ENCODE measurements around the gene TMEM161A. TPM values are rescaled to one million over a fixed set of nuclear protein-coding genes. Genes with fewer than 3 reads are reported as not detected.
"Not testable (repeated sequence)": the region's sequence is repeated elsewhere in the genome, so short reads cannot be mapped to it uniquely, and the experiment has no call there.

TMEM161A gene
- total RNA-seq, 1 donor from 2014 or later = 31.7 TPM

DNA sequence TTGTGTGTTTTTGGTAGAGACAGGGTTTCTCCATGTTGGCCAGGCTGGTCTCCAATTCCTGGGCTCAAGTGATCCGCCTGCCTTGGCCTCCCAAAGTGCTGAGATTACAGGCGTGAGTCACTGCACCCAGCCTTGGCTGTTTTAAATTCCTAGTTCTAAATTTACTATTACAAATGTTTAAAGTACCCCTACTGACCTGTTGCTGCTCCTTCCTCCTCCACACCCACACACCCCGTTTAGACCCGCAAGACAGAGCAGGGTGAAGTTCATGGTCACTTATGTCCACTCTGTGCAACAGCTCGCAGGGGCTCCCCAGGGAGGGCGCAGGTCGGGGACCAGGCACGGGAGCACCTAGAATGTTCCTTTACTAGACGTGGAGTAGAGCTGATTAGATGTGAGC, 28.7 kb downstream of the TMEM161A start:
- H3K27ac ChIP-seq = peak overlapping the region; percentile 57
- intact Hi-C loops (cut with DNase I) = no loop called here
- no peak for DNase-seq (ENCODE audit: extremely low spot score in 2 of 2)
- no peaks in the 10 kb centered on the region for H3K27me3 ChIP-seq
- H3K9me3 ChIP-seq = no peaks in the 10 kb centered on the region
- H3K4me3 ChIP-seq = no peak overlapping the region
- TF ChIP-seq, protein P1, sequence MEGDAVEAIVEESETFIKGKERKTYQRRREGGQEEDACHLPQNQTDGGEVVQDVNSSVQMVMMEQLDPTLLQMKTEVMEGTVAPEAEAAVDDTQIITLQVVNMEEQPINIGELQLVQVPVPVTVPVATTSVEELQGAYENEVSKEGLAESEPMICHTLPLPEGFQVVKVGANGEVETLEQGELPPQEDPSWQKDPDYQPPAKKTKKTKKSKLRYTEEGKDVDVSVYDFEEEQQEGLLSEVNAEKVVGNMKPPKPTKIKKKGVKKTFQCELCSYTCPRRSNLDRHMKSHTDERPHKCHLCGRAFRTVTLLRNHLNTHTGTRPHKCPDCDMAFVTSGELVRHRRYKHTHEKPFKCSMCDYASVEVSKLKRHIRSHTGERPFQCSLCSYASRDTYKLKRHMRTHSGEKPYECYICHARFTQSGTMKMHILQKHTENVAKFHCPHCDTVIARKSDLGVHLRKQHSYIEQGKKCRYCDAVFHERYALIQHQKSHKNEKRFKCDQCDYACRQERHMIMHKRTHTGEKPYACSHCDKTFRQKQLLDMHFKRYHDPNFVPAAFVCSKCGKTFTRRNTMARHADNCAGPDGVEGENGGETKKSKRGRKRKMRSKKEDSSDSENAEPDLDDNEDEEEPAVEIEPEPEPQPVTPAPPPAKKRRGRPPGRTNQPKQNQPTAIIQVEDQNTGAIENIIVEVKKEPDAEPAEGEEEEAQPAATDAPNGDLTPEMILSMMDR (IDR thresholded peaks at IDR 0.05) = no peak
- TF ChIP-seq POLR2AphosphoS5 (IDR thresholded peaks at IDR 0.05; ENCODE audit: insufficient read depth in 1 of 2, low read depth in 1 of 2) = no peak
- no peak for TF ChIP-seq POLR2A (IDR thresholded peaks at IDR 0.05)
- H3K4me1 ChIP-seq = peaks cover 57% of the 10 kb centered on the region
- H3K36me3 ChIP-seq = no peaks in the 10 kb centered on the region

DNA sequence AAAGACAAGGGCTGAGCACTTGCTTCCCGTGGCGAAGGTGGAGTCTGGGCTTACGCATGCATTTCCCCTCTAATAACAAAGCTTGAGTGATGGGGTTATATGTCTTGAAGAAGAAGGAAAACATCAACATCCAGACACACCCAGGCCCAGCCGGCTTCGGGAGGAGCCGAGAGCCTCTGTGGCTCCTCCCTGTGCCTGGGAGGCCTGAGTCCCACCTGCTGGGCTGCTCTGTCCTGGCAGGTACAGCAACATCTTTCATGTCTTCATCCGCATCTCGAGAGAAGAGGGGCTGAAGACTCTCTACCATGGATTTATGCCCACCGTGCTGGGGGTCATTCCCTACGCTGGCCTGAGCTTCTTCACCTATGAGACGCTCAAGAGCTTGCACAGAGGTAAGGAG, 30.6 kb downstream of the TMEM161A start:
- Histone ChIP-seq H3K4me1 (peaks cover 57% of the 10 kb centered on the region), H3K27ac (peak overlapping the region; percentile 83)
- intact Hi-C loops (cut with DNase I) = no loop called here

DNA sequence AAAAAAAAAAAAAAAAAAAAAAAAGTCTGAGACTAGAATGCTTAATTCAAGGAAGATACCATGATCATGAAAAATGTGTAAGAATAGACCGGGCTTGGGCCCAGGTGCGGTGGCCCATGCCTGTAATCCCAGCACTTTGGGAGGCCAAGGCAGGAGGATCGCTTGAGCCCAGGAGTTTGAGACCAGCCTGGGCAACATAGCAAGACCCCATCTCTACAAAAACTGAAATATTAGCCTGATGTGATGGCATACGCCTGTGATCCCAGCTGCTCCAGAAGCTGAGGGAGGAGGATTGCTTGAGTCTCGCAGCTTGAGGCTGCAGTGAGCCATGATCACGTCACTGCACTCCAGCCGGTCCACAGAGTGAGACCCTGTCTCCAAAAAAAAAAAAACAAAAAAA, 31.3 kb downstream of the TMEM161A start:
- Histone ChIP-seq H3K4me1 (peaks cover 53% of the 10 kb centered on the region), H3K27ac (peak overlapping the region; percentile 83)
- intact Hi-C loops (cut with DNase I); H3K27me3 ChIP-seq; H3K36me3 ChIP-seq; H3K9me3 ChIP-seq; H3K4me3 ChIP-seq; DNase-seq (ENCODE audit: extremely low spot score in 2 of 2): not testable (repeated sequence)

More for the DNA sequence above, 30.6 kb downstream of the TMEM161A start:
- no peaks in the 10 kb centered on the region for H3K27me3 ChIP-seq
- DNase-seq (ENCODE audit: extremely low spot score in 2 of 2) = no peak
- H3K4me3 ChIP-seq = no peak overlapping the region
- H3K36me3 ChIP-seq = no peaks in the 10 kb centered on the region
- H3K9me3 ChIP-seq = no peaks in the 10 kb centered on the region
- TF ChIP-seq POLR2A (IDR thresholded peaks at IDR 0.05) = no peak
- TF ChIP-seq POLR2AphosphoS5 (IDR thresholded peaks at IDR 0.05; ENCODE audit: insufficient read depth in 1 of 2, low read depth in 1 of 2) = no peak
- TF ChIP-seq, protein P1 (IDR thresholded peaks at IDR 0.05) = no peak

DNA sequence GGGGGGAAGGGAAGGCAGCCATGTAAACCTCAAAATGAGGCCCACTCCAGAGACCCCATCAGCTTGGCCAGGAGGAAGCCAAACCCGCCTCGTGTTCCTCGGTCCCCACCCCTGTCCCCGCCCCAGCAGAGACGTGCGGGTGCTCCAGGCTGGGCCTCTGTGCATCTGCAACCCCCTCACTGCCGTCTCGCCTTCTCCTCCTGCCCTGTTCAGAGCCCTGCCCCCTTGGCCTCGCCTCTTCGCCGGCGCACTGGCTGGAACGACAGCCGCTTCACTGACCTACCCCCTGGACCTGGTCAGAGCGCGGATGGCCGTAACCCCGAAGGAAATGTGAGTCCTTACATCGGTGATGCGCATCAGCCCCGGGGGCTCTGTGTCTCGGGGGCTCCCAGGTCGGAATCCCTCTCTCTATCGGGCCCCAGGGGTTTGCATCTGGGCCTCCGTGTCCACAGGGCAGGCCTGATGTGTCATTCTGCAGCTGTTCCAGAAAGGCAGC, 32.2 kb downstream of the TMEM161A start:
- peak overlapping the region; percentile 83 for H3K27ac ChIP-seq
- TF ChIP-seq POLR2AphosphoS5 (IDR thresholded peaks at IDR 0.05; ENCODE audit: insufficient read depth in 1 of 2, low read depth in 1 of 2) (no peak), POLR2A (IDR thresholded peaks at IDR 0.05) (no peak)
- TF ChIP-seq, protein P1 (IDR thresholded peaks at IDR 0.05) = no peak
- H3K9me3 ChIP-seq = no peaks in the 10 kb centered on the region
- H3K27me3 ChIP-seq = no peaks in the 10 kb centered on the region
- peak overlapping the region; percentile 24 to 45 for H3K4me3 ChIP-seq
- DNase-seq (ENCODE audit: extremely low spot score in 2 of 2) = no peak
- H3K36me3 ChIP-seq = no peaks in the 10 kb centered on the region
- peaks cover 51% of the 10 kb centered on the region for H3K4me1 ChIP-seq
- intact Hi-C loops (cut with DNase I) = no loop called here

DNA sequence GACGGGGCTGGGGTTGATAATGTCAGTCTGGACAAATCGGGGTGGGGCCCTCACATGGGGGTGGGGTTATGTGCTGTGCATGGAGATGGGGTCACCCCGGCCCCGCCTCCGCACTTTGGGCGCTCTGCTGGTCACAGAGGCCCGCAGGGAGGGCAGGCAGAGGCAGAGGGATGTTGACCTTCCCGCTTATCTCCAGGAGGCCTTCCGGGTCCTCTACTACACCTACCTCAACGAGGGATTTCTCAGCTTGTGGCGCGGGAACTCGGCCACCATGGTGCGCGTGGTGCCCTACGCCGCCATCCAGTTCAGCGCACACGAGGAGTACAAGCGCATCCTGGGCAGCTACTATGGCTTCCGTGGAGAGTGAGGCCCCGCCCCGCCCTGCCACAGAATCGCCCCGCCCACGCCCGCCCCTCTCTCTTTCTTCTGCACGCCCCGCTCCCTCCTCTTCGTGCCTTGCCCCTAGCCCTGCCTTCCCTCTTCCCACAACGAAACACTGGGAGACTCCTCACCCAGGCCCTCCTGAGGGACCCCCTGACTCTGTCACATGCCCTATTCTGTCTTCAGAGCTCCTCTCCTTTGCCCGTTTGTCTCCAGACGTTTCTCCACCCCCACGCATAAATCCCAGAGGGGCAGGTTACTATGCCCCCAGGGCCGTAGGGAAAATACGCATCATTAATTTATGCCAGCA, 32.8 kb downstream of the TMEM161A start:
- intact Hi-C loops (cut with DNase I) = no loop called here
- Histone ChIP-seq H3K4me3 (peak overlapping the region; percentile 24 to 45), H3K27me3 (no peaks in the 10 kb centered on the region), H3K9me3 (no peaks in the 10 kb centered on the region), H3K27ac (peak overlapping the region; percentile 83), H3K4me1 (peaks cover 45% of the 10 kb centered on the region), H3K36me3 (no peaks in the 10 kb centered on the region)
- TF ChIP-seq, protein P1 (IDR thresholded peaks at IDR 0.05) = no peak
- TF ChIP-seq POLR2AphosphoS5 (IDR thresholded peaks at IDR 0.05; ENCODE audit: insufficient read depth in 1 of 2, low read depth in 1 of 2) (peak in 1 of 2 donors; percentile 84), POLR2A (IDR thresholded peaks at IDR 0.05) (peak in 1 of 2 donors; percentile 43)
- DNase-seq (ENCODE audit: extremely low spot score in 2 of 2) = no peak
